Endometrium (tissue), 2 donors: ENCODE measurements around the gene CCT7.

ENCODE experiments used
- FAIRE-seq: peaks from 2 replicates; lab custom pipeline; 2012; peaks lifted over from hg19 to GRCh38; lab: Jason Lieb, UNC
- donor health status: control.
- donor health status: control.

The CCT7 gene

DNA sequence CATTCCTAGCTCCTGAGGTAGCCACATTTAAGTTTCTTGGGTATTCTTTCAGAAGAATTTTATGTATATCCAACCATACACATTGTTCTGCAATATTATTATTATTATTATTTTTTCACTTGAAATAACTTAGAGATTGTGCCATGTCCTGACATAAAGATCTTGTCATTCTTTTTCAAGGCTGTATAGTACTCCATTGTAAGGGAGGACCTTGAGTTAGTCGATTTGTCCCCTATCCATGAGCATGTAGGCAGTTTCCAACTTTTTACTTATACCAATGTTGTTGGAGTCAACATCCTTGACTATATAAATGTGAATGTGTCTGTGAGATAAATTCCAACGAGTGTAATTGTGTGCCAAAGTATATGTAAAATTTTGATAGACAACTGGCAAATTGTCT is 60.1 kb downstream of the CCT7 start:
- no peak for FAIRE-seq

DNA sequence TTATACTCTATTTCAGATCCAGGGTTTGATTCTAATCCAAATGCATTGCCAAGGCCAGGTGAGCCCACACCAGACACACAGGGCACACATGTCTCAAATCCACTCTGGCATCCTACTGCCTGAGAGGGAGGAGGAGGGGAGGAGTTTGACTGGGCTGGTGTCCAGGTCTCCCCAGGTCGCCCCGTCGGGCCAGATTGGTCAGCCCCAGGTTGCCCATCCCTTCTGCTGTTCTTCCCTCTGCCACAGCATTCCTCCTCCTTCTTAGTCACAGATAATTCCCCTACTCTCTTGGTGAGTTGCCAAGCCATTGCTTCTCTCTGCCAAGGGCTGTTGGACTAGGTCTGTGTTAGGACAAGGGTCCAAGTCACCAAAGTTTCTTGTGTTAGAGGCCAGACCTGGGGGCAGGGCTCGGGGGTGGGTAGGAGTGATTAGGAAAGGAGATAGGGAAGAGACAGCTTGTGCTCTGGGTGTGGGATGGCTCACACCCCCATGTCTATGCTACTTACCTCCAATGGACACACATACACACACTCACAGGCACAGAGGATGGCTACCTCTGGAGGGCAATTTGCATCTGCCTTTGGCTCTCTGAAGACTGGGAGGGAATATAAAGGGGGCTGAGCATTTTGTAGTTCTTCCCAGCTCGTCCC is 61.8 kb downstream of the CCT7 start:
- FAIRE-seq = no peak

- FAIRE-seq = no peak
These were observed 63.0 kb downstream of the CCT7 start for GRCh38 chr2:73297151-73297559.

DNA sequence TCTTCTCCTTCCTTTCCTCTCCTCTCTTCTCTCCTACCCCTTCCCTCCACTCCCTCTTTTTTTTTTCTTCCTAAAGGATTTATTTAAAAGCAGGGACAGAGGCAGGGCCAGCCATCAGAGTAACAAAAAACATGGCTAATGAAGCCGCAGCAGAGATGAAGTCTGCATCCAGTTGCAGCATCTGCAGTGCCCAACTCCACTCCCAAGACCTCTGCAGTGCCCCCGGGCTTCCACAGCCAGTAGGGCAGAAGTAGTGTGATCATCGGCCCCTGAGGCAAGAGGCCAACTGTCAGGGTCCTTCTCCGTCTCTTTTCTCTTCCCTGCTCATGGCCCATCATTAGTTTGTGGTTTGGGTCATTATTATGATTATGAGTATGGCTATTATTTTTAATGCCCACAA is 63.5 kb downstream of the CCT7 start:
- FAIRE-seq = no peak

DNA sequence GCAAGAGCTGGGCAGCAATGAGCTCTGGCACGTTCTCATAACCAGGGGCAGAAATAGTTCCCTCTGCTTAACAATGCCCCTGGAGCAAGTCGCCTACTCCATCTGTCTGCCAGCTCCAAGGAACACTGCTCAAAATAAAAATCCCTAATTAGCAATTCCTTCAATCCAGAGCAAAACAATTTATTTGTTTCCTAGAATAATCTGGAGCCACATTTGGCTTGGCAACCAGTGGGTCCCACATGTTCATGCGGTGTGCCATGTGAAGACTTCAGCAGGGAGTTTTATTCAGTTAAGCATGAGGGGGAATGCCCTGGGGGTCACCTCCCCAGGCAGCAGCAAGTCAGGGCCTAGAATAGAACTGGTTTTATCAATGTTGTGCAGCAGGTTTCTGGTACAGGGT is 66.8 kb downstream of the CCT7 start:
- FAIRE-seq = no peak

- no peak for FAIRE-seq
These were observed 67.5 kb downstream of the CCT7 start for GRCh38 chr2:73301636-73302035.
